OCI-LY3 (cell line): ENCODE results near the gene CENPT.

ENCODE experiments used
- H2AFZ ChIP-seq: fragments of 200-600, 300-600 bp; shearing (Covaris generic); 2 replicates; pipeline ENCODE4 v1.6.0; 2014; ENCODE audit warnings: antibody characterized with exemption, low read depth, low read length
- H3K27ac ChIP-seq: fragments of 200-600, 300-600 bp; sonication (generic); 2 replicates; pipeline ENCODE4 v1.5.1; 2014; ENCODE audit warnings: mild to moderate bottlenecking, low read length, moderate library complexity, mixed read lengths
- H3K27me3 ChIP-seq: fragments of 200-600, 300-600 bp; sonication (generic); 2 replicates; pipeline ENCODE4 v1.6.1; 2014; ENCODE audit warnings: low read depth, low read length, mixed read lengths
- H3K36me3 ChIP-seq: fragments of 200-600, 300-600 bp; sonication (generic); replicated peaks from 2 replicates; pipeline ENCODE3; 2014; ENCODE audit warnings: low read depth, low read length, mixed read lengths
- H3K4me1 ChIP-seq: fragments of 300-600, 200-600 bp; sonication (generic); 2 replicates; pipeline ENCODE4 v1.6.1; 2014; ENCODE audit warnings: low read length, mixed read lengths
- H3K4me2 ChIP-seq: fragments of 200-600, 300-600 bp; sonication (generic); 2 replicates; pipeline ENCODE4 v1.6.1; 2014; ENCODE audit warnings: low read length, mixed read lengths
- H3K4me3 ChIP-seq: fragments of 300-600, 200-600 bp; sonication (generic); 2 replicates; pipeline ENCODE4 v1.5.1; 2014; ENCODE audit warnings: antibody characterized with exemption, mild to moderate bottlenecking, low read length, moderate library complexity
- H3K79me2 ChIP-seq: fragments of 300-600, 200-600 bp; shearing (Covaris generic); 2 replicates; pipeline ENCODE4 v1.6.1; 2014; ENCODE audit warnings: mild to moderate bottlenecking, low read length, mixed read lengths
- H3K9ac ChIP-seq: fragments of 300-600, 200-600 bp; shearing (Covaris generic); 2 replicates; pipeline ENCODE4 v1.6.0; 2014; ENCODE audit warnings: mild to moderate bottlenecking, low read length, moderate library complexity
- H3K9me3 ChIP-seq: fragments of 200-600, 300-600 bp; shearing (Covaris generic); 2 replicates; pipeline ENCODE4 v1.6.1; 2014; ENCODE audit warnings: low read length, mixed read lengths; ENCODE audit not compliant: insufficient read depth
- H4K20me1 ChIP-seq: fragments of 200-600, 300-600 bp; sonication (generic); 2 replicates; pipeline ENCODE4 v1.6.1; 2016; ENCODE audit warnings: low read length, mixed read lengths; ENCODE audit not compliant: insufficient read depth
- CTCF ChIP-seq: fragments of 200-600, 300-600 bp; sonication (generic); IDR thresholded peaks from 2 replicates; pipeline ENCODE4 v1.5.1; 2014; ENCODE audit warnings: antibody characterized with exemption, low read length, low read depth
- EZH2phosphoT487 ChIP-seq: fragments of 200-600 bp; shearing (Covaris generic); IDR thresholded peaks from 2 replicates; pipeline ENCODE4 v1.6.1; 2018; ENCODE audit warnings: antibody characterized with exemption, mixed run types, low read depth

CENPT gene

DNA sequence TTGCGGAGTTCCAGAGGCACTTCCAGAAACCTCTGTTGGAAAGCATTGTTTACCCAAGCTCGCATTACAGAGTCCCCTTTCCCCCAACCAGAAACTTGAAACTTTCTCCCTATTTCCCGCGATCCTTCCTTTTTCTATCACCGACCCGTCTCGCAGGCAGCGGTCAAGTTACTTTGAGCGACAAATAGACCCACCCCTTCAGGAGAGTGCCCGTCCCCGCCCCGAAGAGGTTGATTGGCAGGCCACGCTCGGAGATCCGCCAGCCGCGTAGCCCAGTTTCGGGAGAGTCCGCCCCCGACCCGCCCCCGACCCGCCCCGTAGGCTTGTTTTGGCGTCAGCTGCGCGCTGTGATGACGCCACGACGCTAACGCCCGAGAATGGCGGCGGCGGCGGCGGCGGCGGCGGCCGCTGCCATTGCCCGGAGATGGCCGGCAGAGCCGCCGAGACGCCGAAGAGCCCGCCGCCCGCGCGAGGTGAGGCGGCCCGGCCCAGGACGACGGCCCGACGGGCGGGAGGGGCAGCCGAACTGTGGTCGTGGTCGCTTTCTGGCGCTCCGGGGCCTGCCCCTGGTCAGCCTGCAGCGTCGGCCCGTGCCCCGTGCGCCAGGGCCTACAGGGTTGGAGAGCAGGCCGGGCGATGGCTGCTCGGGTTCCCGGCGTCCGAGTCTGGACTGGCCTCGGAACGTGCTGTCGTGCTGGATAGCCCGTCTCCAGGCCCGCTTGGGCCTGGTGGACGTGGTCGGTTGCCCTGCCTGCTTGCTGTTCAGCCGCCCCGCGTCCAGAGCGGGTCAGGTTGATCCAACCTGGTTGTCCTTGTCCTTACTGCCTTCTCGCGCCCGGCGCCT lies 45.6 kb upstream of the CENPT start, which contains the start of gene PSKH1:
Gene PSKH1, plus strand, starts transcription at position 356 of the 844 bp plus-strand sequence. CDS start 15,496 bp downstream, outside the sequence.
- no peaks in the 10 kb centered on the region for H4K20me1 ChIP-seq
- peak within 1 kb of the TSS; percentile 96 for H3K4me2 ChIP-seq
- peaks cover 14% of the 10 kb centered on the region for H3K4me1 ChIP-seq
- H3K36me3 ChIP-seq: no peaks in the 10 kb centered on the region
- peak within 1 kb of the TSS; percentile 17; the same call in 1 of the 2 replicates for H3K27ac ChIP-seq
- TF ChIP-seq EZH2phosphoT487 (no peak), CTCF (no peak)
- H3K9ac ChIP-seq: peak within 1 kb of the TSS; percentile 93
- peak within 1 kb of the TSS; percentile 92 for H3K4me3 ChIP-seq
- peak within 1 kb of the TSS; percentile 40; the same call in 1 of the 2 replicates for H2AFZ ChIP-seq
- H3K79me2 ChIP-seq: peaks cover 44% of the 10 kb centered on the region
- H3K9me3 ChIP-seq: no peaks in the 10 kb centered on the region
- H3K27me3 ChIP-seq: no peaks in the 10 kb centered on the region

DNA sequence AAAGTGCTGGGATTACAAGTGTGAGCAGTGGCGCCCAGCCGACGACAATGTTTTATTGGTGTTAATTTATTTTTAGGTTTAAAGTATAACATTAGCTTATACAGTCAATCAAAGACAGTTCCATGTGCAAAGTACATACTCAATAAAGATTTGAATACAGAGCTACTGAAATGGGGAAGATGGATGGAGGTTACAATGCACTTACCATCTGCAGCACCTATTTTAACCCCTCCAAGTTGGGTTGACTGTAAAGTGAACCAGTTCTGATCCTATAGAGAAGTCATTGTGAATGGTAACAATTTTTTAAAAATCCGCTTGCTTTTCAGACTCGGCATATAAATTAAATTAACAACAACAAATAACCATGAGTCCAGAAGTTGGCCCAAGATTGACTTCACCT lies 44.9 kb upstream of the CENPT start:
- Histone ChIP-seq H3K9me3 (no peaks in the 10 kb centered on the region), H4K20me1 (no peaks in the 10 kb centered on the region), H3K9ac (peak overlapping the region; percentile 56), H2AFZ (peak overlapping the region; percentile 40; the same call in 1 of the 2 replicates), H3K4me3 (peak overlapping the region; percentile 75), H3K27ac (no peak overlapping the region), H3K4me2 (peak overlapping the region; percentile 75), H3K27me3 (no peaks in the 10 kb centered on the region), H3K4me1 (peaks cover 14% of the 10 kb centered on the region), H3K36me3 (no peaks in the 10 kb centered on the region), H3K79me2 (peaks cover 40% of the 10 kb centered on the region)
- TF ChIP-seq EZH2phosphoT487: no peak

GRCh38 chr16:67888331-67888730 lies 40.8 kb upstream of the CENPT start:
- Histone ChIP-seq H3K4me3 (no peak overlapping the region), H3K36me3 (peaks cover 8% of the 10 kb centered on the region), H3K4me1 (peaks cover 4% of the 10 kb centered on the region; the same call in 1 of the 2 replicates), H2AFZ (no peak overlapping the region), H3K4me2 (no peak overlapping the region), H3K27ac (no peak overlapping the region), H4K20me1 (no peaks in the 10 kb centered on the region), H3K27me3 (no peaks in the 10 kb centered on the region), H3K79me2 (peaks cover 2% of the 10 kb centered on the region), H3K9ac (no peak overlapping the region), H3K9me3 (no peaks in the 10 kb centered on the region)
- no peak for TF ChIP-seq CTCF
- no peak for TF ChIP-seq EZH2phosphoT487

GRCh38 chr16:67886387-67886786 lies 38.9 kb upstream of the CENPT start:
- no peaks in the 10 kb centered on the region for H3K79me2 ChIP-seq
- no peak overlapping the region for H3K4me3 ChIP-seq
- no peaks in the 10 kb centered on the region for H3K4me1 ChIP-seq
- no peak overlapping the region for H3K9ac ChIP-seq
- no peak overlapping the region for H3K27ac ChIP-seq
- no peak overlapping the region for H3K4me2 ChIP-seq
- H3K36me3 ChIP-seq: peaks cover 20% of the 10 kb centered on the region
- no peaks in the 10 kb centered on the region for H3K27me3 ChIP-seq
- no peaks in the 10 kb centered on the region for H4K20me1 ChIP-seq
- TF ChIP-seq EZH2phosphoT487 (no peak), CTCF (no peak)
- H2AFZ ChIP-seq: no peak overlapping the region
- no peaks in the 10 kb centered on the region for H3K9me3 ChIP-seq
